ENCODE results near the gene GMPPA. TPM values are rescaled to one million over a fixed set of nuclear protein-coding genes. Genes with fewer than 3 reads are reported as not detected.

The GMPPA gene
- total and polyA plus RNA-seq, 9 of the 15 experiments (the other 6 are each of a cell fraction or from before 2014, with no cell fraction given), result 7.0 to 101 (median 66.7) TPM

GRCh38 chr2:219505585-219505984 lies 6.9 kb downstream of the GMPPA start (continued):
- no peak for TF ChIP-seq E2F8 (IDR thresholded peaks at IDR 0.05; ENCODE audit: low read depth, partially characterized antibody)
- TF ChIP-seq BRCA1 (IDR thresholded peaks at IDR 0.05), result no peak
- TF ChIP-seq BRCA1 (CRISPR knock-in tag; IDR thresholded peaks at IDR 0.05), result no peak
- TF ChIP-seq RNF219 (CRISPR knock-in tag; IDR thresholded peaks at IDR 0.05), result no peak
- TF ChIP-seq E2F5 (CRISPR knock-in tag; IDR thresholded peaks at IDR 0.05), result no peak

Measured in K562 (cell line).